GM18508 (cell line): ENCODE measurements around the gene DCAKD.

ENCODE experiments used
- ATAC-seq: cut with Tn5 transposase; IDR thresholded peaks from one replicate; pipeline ENCODE4 v1.9.1; 2021; ENCODE audit warnings: moderate number of reproducible peaks; ENCODE audit not compliant: insufficient read depth, unreplicated experiment

The DCAKD gene

DNA sequence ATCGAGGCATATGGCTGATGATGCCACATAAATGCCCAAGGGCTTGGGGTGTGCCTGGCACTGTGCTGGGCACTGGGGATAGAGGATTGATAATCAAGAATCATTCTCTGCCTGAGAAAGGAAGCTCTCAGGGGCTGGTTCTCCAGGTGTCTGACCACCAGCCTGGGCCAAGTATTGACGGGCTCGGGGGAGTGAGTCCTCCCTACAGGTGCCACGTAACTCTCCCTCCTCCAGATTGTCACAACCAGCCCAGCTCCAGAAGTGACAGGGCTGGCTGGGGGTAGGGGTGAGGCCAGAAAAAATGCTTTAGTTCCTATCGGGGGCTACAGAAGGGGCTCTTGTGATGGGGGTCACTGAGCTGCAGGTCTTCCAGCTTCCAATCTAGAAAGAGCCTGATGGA, 72.6 kb downstream of the DCAKD start:
- no peak for ATAC-seq

DNA sequence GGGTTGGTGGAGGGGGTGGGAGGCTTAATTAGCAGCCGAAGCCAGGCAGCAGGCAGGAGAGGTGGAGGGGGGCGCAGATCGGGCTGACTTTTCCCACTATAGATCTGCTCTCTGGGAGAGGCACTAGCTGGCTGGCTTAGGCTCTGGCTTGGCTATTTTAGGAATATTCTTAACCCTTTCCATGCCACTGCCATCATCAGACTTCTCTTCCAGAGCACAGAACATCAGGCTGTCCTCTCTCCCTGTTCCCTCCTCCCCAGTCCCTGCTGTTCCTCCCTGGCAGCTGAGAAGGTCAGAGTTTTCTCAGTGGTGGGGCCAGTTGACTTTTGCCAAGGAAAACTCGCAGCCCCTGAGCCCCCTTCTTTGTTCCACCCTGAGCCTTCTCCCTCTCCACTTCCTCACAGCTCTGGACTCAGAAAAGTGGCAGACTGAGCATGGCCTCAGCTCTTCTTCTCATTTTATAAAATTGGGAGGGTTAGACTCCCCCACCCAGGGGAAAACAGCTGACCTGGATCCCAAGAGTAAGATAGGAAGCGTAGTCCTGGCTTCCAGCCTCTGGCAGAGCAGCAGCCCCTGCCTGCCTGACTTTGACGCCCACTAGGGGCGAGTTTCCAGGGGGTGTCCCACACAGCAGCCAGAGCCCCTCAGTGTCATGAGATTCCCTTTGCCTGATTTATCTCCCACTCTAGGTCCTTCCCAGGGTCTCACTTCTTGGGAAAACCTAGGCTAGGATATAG, 73.5 kb downstream of the DCAKD start:
- no peak for ATAC-seq

DNA sequence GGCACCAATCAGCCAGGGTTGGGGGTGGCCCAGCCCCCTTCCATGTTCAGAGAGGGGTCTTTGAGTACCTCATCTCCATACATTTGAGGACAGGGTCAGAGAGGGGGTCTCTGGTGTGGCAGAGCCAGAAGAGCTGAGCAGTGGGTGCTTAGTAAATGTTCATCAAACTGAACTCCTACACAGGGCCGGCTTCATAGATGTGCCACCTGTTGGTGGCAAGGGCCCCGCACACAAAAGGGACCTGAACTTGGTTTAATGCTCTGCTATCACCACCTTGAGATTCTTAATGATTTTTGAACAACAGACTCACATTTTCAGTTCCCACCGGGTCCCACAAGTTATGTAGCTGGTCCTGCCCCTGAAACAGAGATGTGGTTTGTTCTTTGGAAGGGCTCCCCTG, 74.4 kb downstream of the DCAKD start:
- ATAC-seq, result no peak

DNA sequence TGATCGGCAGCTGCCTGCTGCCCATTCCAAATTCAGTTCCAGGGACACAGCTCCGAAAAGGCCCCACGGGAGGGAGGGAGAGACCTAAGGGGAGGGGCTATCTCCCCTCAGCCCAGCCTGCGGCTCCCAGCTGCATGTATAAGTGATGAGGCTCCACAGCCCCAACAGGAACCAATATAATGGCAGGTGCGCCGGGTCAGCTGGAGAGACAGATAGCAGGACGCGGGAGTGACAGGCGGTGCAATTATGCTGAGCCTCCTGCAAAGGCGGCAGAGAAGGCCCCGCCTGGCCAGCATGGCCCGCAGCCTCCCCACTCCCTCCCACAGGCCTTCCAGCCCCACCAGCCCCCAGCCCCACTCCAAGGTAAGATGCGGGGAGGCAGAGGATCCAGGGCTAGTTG, 75.2 kb downstream of the DCAKD start:
- ATAC-seq, result no peak
